GM08714 (cell line): Measurements from ENCODE around the gene NUP58.
"Not testable (repeated sequence)": the region's sequence is repeated elsewhere in the genome, so short reads cannot be mapped to it uniquely, and the experiment has no call there.

ENCODE experiments used
- H3K4me3 ChIP-seq: fragments of 200-500 bp; sonication (Bioruptor generic); 2 replicates; pipeline ENCODE4 v1.5.1; 2014; ENCODE audit warnings: mild to moderate bottlenecking, low read length, inconsistent platforms
- ZNF274 ChIP-seq: IDR thresholded peaks from 2 replicates; pipeline ENCODE4 v1.6.1; 2012; ENCODE audit warnings: mild to moderate bottlenecking, low read depth, low read length

The NUP58 gene

DNA sequence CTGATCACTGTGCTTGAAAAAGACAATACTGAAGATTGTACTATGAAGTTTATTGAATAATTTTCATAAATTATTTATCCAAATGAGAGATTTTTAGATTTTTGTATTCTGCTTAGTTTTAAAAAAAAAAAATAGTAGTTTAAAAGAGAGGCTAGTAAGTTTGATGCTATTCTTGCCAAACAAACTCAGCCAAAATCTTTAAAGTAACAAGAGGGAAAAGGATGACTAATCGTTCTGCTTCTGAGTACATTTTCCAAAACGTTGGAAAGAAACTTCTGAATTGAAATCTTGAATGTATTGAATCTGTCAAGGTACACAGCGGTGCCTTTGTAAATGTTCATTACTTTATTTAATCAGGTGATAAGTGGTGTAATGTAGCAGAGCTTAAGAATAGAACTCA, 34.4 kb downstream of the NUP58 start:
- no peak for TF ChIP-seq ZNF274
- H3K4me3 ChIP-seq = no peak overlapping the region

DNA sequence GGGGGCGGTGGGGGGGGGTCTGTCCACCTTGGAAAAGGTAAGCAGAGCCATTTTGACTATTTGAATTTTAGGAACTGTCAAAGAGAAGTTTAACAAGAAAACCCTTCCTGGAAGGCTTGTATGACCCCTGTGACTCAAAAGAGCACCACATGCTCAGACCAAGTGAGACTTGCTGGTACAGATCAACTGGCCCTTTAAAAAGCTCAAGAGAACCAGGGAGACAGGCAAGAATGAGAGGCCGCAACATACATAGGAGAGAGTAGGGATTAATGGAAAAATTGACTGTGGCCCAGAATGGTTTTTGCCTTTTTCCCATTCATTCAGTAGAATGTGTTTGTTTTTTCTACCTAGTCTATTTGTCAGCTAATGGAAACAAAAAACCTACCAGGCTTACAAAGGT, 44.2 kb downstream of the NUP58 start:
- H3K4me3 ChIP-seq = no peak overlapping the region
- TF ChIP-seq ZNF274 = no peak

DNA sequence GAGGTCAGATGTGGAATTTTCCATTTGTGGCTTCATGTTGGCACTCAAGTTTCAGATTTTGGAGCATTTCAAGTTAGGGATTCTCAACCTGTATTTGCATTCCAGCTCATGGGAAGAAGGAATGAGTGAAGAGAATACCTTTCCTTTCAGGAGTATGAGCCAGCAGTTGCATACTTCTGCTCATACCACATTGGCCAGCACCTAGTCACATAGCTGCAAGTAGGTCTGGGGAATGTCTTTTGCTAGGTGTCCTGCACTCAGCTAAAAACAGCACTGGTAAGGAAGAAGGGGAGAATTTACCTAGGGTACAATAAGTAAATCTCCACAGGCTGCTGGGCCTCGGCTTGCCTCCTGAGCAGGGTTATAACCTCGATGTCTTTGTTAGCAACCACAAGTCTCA, 45.7 kb downstream of the NUP58 start:
- no peak overlapping the region for H3K4me3 ChIP-seq
- TF ChIP-seq ZNF274 = no peak

DNA sequence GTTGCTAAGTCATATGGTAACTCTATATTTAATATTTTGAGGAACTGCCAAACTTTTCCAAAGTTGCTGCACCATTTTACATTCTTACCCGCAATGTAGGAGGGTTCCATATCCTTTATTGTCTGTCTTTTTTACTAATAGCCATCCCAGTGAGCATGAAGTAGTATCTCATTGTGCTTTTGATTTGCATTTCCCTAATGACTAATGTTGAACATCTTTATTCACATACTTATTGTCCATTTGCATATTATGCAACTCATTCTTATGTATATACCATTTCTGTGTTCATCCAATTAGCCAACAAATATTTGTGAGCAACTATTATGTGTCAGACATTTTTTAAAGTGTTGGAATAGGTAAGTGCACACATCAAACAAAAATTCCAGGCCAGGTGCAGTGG, 50.0 kb downstream of the NUP58 start:
- TF ChIP-seq ZNF274 = no peak

DNA sequence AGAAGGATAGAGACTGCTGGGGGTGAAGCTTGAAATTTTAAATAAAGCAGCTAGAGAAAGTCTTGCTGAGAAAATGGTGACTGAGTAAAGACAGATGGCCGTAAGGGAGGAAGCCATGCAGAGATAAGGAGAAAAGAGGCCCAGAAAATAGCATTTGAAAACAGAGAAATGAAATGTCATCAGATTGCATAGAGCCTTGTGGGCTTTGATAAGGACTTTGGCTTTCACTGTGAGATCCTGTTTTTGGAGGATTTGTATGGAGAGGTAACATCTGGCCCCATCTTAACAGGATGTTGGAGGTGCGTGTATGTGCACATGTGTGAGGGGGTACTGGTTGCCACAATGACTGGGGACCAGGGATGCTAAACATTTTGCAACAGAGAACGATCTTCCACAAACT, 50.8 kb downstream of the NUP58 start:
- TF ChIP-seq ZNF274 = no peak
- no peak overlapping the region for H3K4me3 ChIP-seq

More for the DNA sequence above, 50.0 kb downstream of the NUP58 start:
- H3K4me3 ChIP-seq = no peak overlapping the region

DNA sequence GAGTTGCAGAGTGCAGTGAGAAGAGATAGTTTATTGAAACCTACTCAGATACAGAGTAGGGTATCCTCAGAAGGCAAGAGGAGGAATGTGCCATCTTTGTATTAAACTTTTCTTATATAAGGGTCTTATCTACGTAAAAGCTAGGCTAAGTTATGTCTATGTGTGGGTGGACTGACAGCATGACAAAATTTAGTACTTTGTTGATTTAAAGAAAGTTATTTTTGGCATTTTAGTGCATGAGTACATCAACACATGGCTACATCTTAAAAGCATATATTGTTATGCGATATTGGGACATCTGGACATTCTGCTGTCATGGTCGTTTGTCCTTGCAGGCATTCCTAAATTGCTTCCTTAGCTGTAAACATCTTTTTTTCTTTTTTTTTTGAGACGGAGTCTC, 51.4 kb downstream of the NUP58 start:
- no peak overlapping the region for H3K4me3 ChIP-seq
- no peak for TF ChIP-seq ZNF274

DNA sequence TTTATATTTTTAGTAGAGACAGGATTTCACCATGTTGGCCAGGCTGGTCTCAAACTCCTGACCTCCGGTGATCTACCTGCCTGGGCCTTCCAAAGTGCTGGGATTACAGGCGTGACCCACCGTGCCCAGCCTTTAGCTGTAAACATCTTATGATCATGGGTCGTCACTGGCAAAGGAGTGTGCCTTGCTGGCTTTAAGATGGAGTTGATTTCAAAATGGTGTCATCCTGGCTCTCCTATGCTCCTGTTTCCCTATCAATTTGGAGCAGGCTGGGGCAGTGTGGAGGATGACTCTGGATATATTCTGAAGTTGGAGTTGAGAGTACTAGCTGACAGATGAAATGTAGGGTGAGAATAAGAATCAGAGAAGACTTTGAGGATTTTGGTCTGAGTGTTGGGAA, 51.9 kb downstream of the NUP58 start:
- no peak for TF ChIP-seq ZNF274
- no peak overlapping the region for H3K4me3 ChIP-seq

DNA sequence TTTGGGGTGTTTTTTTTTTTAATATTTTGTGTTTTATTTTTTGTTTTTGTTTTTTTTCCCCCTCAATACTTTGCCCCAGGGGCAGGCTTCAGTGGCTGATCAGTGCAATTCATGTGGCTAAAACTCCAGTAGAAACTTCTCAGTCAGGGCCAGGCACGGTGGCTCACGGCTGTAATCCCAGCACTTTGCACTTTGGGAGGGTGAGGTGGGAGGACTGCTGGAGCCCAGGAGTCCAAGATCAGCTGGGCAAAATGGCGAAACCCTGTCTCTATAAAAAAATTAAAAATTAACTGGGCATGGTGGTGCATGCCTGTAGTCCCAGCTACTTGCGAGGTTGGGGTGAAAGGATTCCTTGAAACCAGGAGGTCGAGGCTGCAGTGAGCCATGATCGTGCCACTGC, 53.0 kb downstream of the NUP58 start:
- no peak for TF ChIP-seq ZNF274

DNA sequence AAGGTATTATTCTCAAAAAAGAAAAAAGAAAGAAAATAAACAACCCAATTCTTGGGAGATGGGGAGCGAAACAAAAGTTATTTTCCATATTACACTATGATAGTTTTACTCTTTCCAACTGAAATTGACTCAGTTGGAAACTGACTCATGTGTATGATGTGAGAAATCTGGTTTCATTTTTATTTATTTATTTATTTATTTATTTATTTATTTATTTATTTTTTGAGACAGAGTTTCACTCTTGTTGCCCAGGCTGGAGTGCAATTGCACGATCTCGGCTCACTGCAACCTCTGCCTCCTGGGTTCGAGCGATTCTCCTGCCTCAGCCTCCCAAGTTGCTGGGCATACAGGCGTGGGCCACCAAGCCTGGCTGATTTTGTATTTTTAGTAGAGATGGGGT, 59.0 kb downstream of the NUP58 start:
- not testable (repeated sequence) for H3K4me3 ChIP-seq

More for the DNA sequence above, 53.0 kb downstream of the NUP58 start:
- H3K4me3 ChIP-seq = no peak overlapping the region

DNA sequence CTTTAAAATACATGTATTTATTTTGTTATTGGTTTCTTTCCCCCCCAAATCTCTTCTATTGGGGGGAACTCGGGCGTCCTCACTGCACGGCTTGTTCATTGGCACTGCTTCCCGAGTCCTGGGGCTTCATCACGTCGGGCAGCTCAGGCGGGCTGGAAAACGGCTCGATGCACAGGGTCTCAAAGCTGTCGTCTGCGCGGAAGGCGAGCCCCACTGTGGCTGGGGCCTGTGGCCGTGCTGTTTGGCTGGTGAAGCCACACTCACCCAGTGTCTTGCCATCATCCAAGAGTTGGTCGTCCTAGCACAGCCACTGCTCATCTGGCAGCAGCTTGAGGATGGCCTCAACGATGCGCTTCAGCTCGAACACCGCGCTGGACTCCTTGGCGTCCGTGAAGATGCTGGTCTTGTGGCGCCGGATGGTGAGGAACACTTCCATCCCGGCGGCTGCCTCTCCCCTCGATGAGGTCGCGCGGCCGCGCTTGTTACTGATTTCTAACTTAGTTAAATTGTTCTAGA, 64.4 kb downstream of the NUP58 start:
- no peak for TF ChIP-seq ZNF274
- no peak overlapping the region for H3K4me3 ChIP-seq

DNA sequence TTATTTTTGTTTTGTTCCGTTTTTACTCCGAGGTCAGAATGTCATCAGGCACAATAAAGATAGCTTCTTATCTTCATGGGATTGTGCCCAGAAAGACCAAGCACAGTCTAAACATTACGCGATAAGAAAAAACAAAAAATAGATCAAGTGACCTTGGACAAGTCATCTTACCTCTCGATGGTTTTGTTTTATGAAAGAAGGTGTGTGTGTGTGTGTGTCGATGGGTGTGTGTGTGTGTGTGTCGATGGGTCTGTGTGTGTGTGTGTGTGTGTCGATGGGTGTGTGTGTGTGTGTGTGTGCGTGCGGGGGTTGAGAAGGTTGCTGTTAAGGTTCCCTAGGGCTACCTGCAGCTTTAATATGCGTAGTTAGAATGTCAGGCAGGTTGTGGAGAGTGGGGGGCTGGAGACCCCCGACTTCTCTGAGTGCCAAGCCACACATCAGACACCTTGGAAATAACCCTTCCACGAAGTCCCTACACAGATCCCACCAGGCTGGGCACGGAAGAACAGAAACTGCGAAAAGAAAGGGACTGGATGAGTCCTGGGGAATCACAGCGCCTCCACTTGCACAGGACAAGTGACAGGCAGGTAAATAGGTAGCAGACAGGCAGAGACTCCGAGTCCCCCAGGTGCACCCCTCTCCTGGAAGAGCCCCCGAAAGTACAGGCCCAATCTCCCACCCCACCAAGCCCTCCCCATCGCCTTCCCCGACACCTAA, 69.9 kb downstream of the NUP58 start:
- H3K4me3 ChIP-seq = peak overlapping the region; percentile 40; the same call in 1 of the 2 replicates
- no peak for TF ChIP-seq ZNF274

DNA sequence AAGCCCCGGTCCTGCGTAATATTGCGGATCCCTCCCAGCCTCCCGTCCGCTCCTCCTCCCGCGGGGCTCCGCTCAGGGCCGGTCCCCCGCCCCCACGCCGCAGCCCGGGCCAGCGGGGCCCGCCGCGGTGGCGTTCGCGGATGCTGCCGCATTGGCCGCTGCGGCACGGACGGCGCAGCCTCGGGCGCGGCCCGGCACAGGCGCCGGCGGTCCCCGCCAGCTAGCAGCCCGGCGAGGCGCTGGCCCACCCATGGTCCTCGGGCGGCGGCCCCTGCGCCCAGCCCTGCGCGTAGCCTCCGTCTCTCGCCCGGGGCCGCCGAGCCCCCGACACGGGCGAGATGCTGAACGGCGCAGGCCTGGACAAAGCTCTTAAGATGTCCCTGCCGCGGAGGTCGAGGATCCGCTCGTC, 70.5 kb downstream of the NUP58 start, which contains the start of gene ATP8A2:
Gene ATP8A2, plus strand, starts transcription at position 100 of the 409 bp plus-strand sequence. Its CDS starts 239 bp downstream, at position 339.
- H3K4me3 ChIP-seq = peak within 1 kb of the TSS; percentile 40; the same call in 1 of the 2 replicates
- no peak for TF ChIP-seq ZNF274

DNA sequence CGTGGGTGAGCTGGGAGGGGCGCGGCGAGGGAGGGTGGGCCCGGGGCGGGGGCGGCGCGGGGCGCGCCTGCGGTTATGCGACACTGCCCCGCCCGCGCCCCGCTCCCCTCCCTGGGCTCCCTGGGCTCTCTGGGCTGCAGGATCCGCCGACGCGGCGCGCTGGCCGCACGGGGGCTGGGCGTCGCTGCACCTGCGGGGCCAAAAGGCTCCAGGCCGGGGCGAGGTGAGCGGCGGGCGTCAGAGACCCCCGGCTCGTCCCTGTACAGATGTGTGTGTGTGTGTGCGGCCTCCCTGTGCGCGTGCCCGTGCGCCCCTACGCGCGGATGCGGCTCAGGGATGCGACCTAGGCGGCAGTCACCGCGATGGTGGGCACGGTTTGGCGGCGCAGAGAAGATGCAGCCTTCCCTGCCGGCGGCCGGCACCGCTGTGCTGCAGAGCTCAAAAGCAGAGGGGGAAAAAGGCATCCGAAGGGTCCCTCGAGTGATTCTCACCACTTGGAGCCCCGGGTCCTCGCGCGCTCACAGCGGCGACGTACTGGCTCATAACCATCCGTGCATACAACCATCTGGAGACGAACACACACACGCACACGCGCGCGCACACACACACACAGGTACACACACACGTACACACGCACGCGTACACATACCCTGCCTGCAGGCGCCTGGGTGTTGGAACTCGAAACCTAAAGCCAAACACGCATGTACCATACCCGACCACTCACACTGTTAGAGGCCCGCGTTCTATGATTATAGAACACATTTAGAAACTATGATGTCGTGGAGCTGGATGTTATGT, 71.1 kb downstream of the NUP58 start:
- H3K4me3 ChIP-seq = peak overlapping the region; percentile 40; the same call in 1 of the 2 replicates
- no peak for TF ChIP-seq ZNF274

DNA sequence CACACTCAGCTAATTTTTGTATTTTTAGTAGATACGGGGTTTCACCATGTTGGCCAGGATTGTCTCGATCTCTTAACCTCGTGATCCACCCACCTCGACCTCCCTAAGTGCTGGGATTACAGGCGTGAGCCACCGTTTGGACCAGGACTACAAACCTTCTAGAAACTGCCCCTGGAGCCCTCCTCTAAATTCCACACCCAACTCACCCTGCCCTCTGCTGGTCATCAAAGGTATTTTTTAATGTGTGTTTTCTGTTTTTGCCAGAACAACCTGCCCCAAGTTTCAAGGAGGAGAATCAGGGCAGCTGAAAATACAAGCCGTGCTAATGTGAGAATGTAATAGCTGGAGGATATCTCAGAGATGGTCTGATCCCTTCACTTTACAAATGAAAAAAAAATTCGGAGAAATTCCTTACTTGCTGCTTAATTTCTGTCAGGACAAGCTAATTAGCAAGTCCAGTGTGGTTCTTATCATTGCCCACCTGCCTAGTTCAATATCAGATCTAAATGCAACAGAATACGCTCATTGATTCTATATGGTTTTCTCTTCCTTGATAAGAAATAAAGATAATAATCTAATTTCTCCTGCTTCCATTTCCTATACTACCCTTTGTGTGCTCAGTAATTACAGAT, 74.4 kb downstream of the NUP58 start:
- H3K4me3 ChIP-seq = no peak overlapping the region
- no peak for TF ChIP-seq ZNF274
